H9 (cell line): ENCODE results near the gene TENM4. TPM values are rescaled to one million over a fixed set of nuclear protein-coding genes. Genes with fewer than 3 reads are reported as not detected.

Experiments used
- DNase-seq: peaks from one replicate; pipeline ENCODE4 v3.0.0-alpha.2; 2017
- H2AFZ ChIP-seq: one replicate; pipeline ENCODE4 v1.6.1; 2013; ENCODE audit warnings: mild to moderate bottlenecking, low read length, control low read depth, moderate library complexity
- H2AK5ac ChIP-seq: 2 replicates; pipeline ENCODE4 v1.6.1; 2013; ENCODE audit warnings: low read length, control low read depth, mixed read lengths; ENCODE audit not compliant: insufficient read length
- H2BK120ac ChIP-seq: one replicate; pipeline ENCODE4 v1.6.1; 2013; ENCODE audit warnings: low read depth, mild to moderate bottlenecking, low read length, control low read depth, inconsistent platforms; ENCODE audit not compliant: poor library complexity, severe bottlenecking
- H2BK12ac ChIP-seq: 2 replicates; pipeline ENCODE4 v1.6.1; 2013; ENCODE audit warnings: low read length, control low read depth, mixed read lengths, low read depth; ENCODE audit not compliant: insufficient read length
- H2BK15ac ChIP-seq: 2 replicates; pipeline ENCODE4 v1.6.1; 2013; ENCODE audit warnings: low read depth, low read length, control low read depth
- H2BK20ac ChIP-seq: one replicate; pipeline ENCODE4 v1.6.1; 2013; ENCODE audit warnings: low read depth, mild to moderate bottlenecking, low read length, control low read depth, inconsistent platforms; ENCODE audit not compliant: poor library complexity, severe bottlenecking
- H2BK5ac ChIP-seq: 2 replicates; pipeline ENCODE4 v1.6.1; 2013; ENCODE audit warnings: low read length, control low read depth, mixed read lengths; ENCODE audit not compliant: insufficient read length
- H3K14ac ChIP-seq: 2 replicates; pipeline ENCODE4 v1.6.1; 2013; ENCODE audit warnings: low read length, control low read depth; ENCODE audit not compliant: insufficient read depth
- H3K18ac ChIP-seq: 2 replicates; pipeline ENCODE4 v1.6.1; 2013; ENCODE audit warnings: low read depth, mild to moderate bottlenecking, mixed read lengths, low read length, control low read depth; ENCODE audit not compliant: insufficient read length
- H3K23ac ChIP-seq: 2 replicates; pipeline ENCODE4 v1.6.1; 2013; ENCODE audit warnings: low read length, control low read depth, mixed read lengths, low read depth; ENCODE audit not compliant: insufficient read length
- H3K23me2 ChIP-seq: 2 replicates; pipeline ENCODE4 v1.6.1; 2013; ENCODE audit warnings: low read depth, mild to moderate bottlenecking, mixed read lengths, low read length, control low read depth; ENCODE audit not compliant: insufficient read length, poor library complexity, severe bottlenecking
- H3K27ac ChIP-seq: 2 replicates; pipeline ENCODE4 v1.5.1; 2013; ENCODE audit warnings: low read length, control low read depth, mixed read lengths, low read depth; ENCODE audit not compliant: insufficient read length
- H3K27me3 ChIP-seq: 2 replicates; pipeline ENCODE4 v1.6.1; 2013; ENCODE audit warnings: low read length, control low read depth, inconsistent platforms; ENCODE audit not compliant: insufficient read depth
- H3K4ac ChIP-seq: 2 replicates; pipeline ENCODE4 v1.6.1; 2013; ENCODE audit warnings: low read depth, mild to moderate bottlenecking, control low read depth, inconsistent platforms, low read length, moderate library complexity
- H3K4me1 ChIP-seq: 2 replicates; pipeline ENCODE4 v1.6.1; 2013; ENCODE audit warnings: low read length, control low read depth, inconsistent platforms; ENCODE audit not compliant: insufficient read depth
- H3K4me2 ChIP-seq: 2 replicates; pipeline ENCODE4 v1.6.1; 2013; ENCODE audit warnings: low read length, control low read depth, mixed read lengths; ENCODE audit not compliant: insufficient read length, insufficient read depth
- H3K56ac ChIP-seq: 2 replicates; pipeline ENCODE4 v1.6.1; 2013; ENCODE audit warnings: low read depth, mild to moderate bottlenecking, mixed read lengths, low read length, control low read depth; ENCODE audit not compliant: insufficient read length
- H3K79me1 ChIP-seq: 2 replicates; pipeline ENCODE4 v1.6.1; 2013; ENCODE audit warnings: low read depth, mild to moderate bottlenecking, moderate library complexity, low read length, control low read depth, inconsistent platforms; ENCODE audit not compliant: insufficient read depth, poor library complexity, severe bottlenecking
- H3K79me2 ChIP-seq: 2 replicates; pipeline ENCODE4 v1.6.1; 2013; ENCODE audit warnings: low read length, control low read depth, inconsistent platforms; ENCODE audit not compliant: insufficient read depth
- H3K9ac ChIP-seq: 2 replicates; pipeline ENCODE4 v1.6.1; 2013; ENCODE audit warnings: low read length, control low read depth, mixed read lengths; ENCODE audit not compliant: insufficient read length; ENCODE audit errors: extremely low read depth
- H3K9me3 ChIP-seq: one replicate; pipeline ENCODE4 v1.6.1; 2013; ENCODE audit warnings: low read depth, low read length, inconsistent platforms; ENCODE audit not compliant: control insufficient read depth
- H3T11ph ChIP-seq: one replicate; pipeline ENCODE4 v1.6.1; 2013; ENCODE audit warnings: mild to moderate bottlenecking, low read length, control low read depth, inconsistent platforms
- H4K20me1 ChIP-seq: one replicate; pipeline ENCODE4 v1.6.1; 2013; ENCODE audit not compliant: control insufficient read depth, insufficient read length, insufficient read depth
- H4K5ac ChIP-seq: 2 replicates; pipeline ENCODE4 v1.6.1; 2013; ENCODE audit warnings: low read depth, mild to moderate bottlenecking, mixed read lengths, low read length, control low read depth; ENCODE audit not compliant: insufficient read length
- H4K8ac ChIP-seq: replicated peaks from 2 replicates; pipeline ENCODE4 v1.6.1; 2013; ENCODE audit warnings: low read length, control low read depth, mixed read lengths, low read depth; ENCODE audit not compliant: insufficient read length
- H4K91ac ChIP-seq: 2 replicates; pipeline ENCODE4 v1.6.1; 2013; ENCODE audit warnings: low read depth, mild to moderate bottlenecking, moderate library complexity, mixed read lengths, low read length, control low read depth; ENCODE audit not compliant: insufficient read length
- H3K27ac Mint-ChIP-seq, 3 experiments: 2 replicates in 2 of 3; 3 replicates in 1 of 3; pipeline ENCODE4 v1.8.0; 2020 to 2021; ENCODE audit warnings: mixed read lengths in 3 of 3, mild to moderate bottlenecking in 1 of 3, moderate library complexity in 1 of 3
- H3K27me3 Mint-ChIP-seq: 2 replicates; pipeline ENCODE4 v1.8.0; 2021; ENCODE audit warnings: low read depth, mild to moderate bottlenecking, moderate library complexity, mixed read lengths
- H3K36me3 Mint-ChIP-seq, 3 experiments: 2 replicates in 2 of 3; 3 replicates in 1 of 3; pipeline ENCODE4 v1.8.0; 2020 to 2021; ENCODE audit warnings: low read depth in 3 of 3, mixed read lengths in 3 of 3; ENCODE audit not compliant: insufficient read depth in 1 of 3
- H3K4me1 Mint-ChIP-seq, 2 experiments: 2 replicates each; pipeline ENCODE4 v1.8.0; 2020; ENCODE audit warnings: mixed read lengths in 2 of 2
- H3K4me3 Mint-ChIP-seq, 2 experiments: 2 replicates in 1 of 2; 3 replicates in 1 of 2; pipeline ENCODE4 v1.8.0; 2020 to 2021; ENCODE audit warnings: mild to moderate bottlenecking in 2 of 2, mixed read lengths in 2 of 2, moderate library complexity in 1 of 2
- H3K9me3 Mint-ChIP-seq, 2 experiments: 2 replicates in 1 of 2; 3 replicates in 1 of 2; pipeline ENCODE4 v1.8.0; 2020; ENCODE audit warnings: mild to moderate bottlenecking in 2 of 2, mixed read lengths in 2 of 2, moderate library complexity in 1 of 2
- WGBS: extraction: QIAGEN DNeasy Blood & Tissue Kit; methylation state at CpG from one replicate; pipeline ENCODE4 v1.1.7; 2013; ENCODE audit warnings: missing lambda C conversion rate, low lambda C conversion rate, mixed read lengths; ENCODE audit not compliant: insufficient read length; ENCODE audit errors: extremely low coverage; 5-methylcytosine and 5-hydroxymethylcytosine counted together
- total RNA-seq: library from RNA; stranded (reverse); gene quantifications from 2 replicates; pipeline ENCODE4 v1.2.1, GENCODE V29; 2021
- TF ChIP-seq, protein P1 (sequence below): fragments of 200-600 bp; sonication (generic); conservative IDR thresholded peaks from 3 replicates; pipeline ENCODE4 v1.8.0; 2021; ENCODE audit warnings: antibody characterized with exemption, mild to moderate bottlenecking

TENM4 gene
- total RNA-seq, 1 experiment from 2014 or later = 4.6 TPM

DNA sequence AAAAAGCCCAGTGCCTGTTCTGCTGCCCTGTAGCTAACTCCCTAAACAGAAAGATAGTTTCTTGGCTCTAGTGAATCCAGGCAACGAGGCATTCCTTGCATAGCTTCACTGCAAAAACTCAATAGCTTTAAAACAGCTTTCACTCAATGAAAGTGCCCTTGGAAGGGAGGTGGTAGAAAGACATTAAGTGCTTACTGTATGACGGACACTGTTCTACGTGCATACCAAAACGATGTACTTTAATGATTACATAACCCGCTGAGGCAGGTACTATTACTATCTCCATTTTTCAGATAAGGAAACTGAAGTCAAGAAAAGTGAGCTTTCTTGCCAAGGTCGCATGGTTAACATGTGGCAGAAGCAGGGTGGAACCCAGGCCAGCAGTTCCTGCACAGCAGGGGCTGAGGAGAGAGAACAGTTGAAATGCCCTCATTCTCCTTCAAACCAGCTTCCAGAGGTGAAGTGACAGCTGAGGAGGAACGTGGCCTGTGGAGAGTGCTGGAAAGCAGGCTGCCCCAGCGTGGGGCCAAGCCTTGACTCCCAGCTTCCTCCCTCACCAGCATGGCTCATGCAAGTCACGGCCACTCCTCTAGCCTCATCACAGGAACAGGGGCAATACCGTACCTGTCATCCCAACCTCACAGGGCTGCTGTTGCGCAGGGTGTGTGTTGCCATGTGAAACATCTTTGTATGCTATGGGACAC is 638.6 kb downstream of the TENM4 start:
- Histone ChIP-seq H3K9ac (no peak overlapping the region), H4K5ac (no peak overlapping the region), H4K91ac (no peak overlapping the region), H3K14ac (no peak overlapping the region; the same call in 1 of the 2 replicates), H3K18ac (no peak overlapping the region), H2BK20ac (no peak overlapping the region), H2BK12ac (no peak overlapping the region), H2BK5ac (no peak overlapping the region), H4K8ac (no peak overlapping the region), H3K4me1 (peaks cover 16% of the 10 kb centered on the region; the same call in 1 of the 2 replicates), H3K9me3 (no peaks in the 10 kb centered on the region), H2BK15ac (no peak overlapping the region), H3K23ac (no peak overlapping the region), H3K79me2 (no peaks in the 10 kb centered on the region), H3K23me2 (no peaks in the 10 kb centered on the region), H3K27me3 (no peaks in the 10 kb centered on the region), H3K56ac (no peak overlapping the region), H3K4ac (no peak overlapping the region), H2AK5ac (no peak overlapping the region), H3T11ph (no peak overlapping the region), H3K4me2 (no peak overlapping the region), H4K20me1 (peaks cover 2% of the 10 kb centered on the region), H3K79me1 (no peaks in the 10 kb centered on the region), H2AFZ (no peak overlapping the region), H3K27ac (no peak overlapping the region), H2BK120ac (no peak overlapping the region)
- no peak overlapping the region for H3K27ac Mint-ChIP-seq
- no CpG with 5 or more reads among the region's 11 CpGs for WGBS
- no peaks in the 10 kb centered on the region for H3K36me3 Mint-ChIP-seq
- no peaks in the 10 kb centered on the region for H3K27me3 Mint-ChIP-seq
- peaks cover 28 to 36% of the 10 kb centered on the region in 2 experiments for H3K4me1 Mint-ChIP-seq
- TF ChIP-seq, protein P1, sequence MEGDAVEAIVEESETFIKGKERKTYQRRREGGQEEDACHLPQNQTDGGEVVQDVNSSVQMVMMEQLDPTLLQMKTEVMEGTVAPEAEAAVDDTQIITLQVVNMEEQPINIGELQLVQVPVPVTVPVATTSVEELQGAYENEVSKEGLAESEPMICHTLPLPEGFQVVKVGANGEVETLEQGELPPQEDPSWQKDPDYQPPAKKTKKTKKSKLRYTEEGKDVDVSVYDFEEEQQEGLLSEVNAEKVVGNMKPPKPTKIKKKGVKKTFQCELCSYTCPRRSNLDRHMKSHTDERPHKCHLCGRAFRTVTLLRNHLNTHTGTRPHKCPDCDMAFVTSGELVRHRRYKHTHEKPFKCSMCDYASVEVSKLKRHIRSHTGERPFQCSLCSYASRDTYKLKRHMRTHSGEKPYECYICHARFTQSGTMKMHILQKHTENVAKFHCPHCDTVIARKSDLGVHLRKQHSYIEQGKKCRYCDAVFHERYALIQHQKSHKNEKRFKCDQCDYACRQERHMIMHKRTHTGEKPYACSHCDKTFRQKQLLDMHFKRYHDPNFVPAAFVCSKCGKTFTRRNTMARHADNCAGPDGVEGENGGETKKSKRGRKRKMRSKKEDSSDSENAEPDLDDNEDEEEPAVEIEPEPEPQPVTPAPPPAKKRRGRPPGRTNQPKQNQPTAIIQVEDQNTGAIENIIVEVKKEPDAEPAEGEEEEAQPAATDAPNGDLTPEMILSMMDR = no peak
- no peaks in the 10 kb centered on the region for H3K9me3 Mint-ChIP-seq
- DNase-seq = no peak
- H3K4me3 Mint-ChIP-seq = no peak overlapping the region
